ENCODE measurements around the gene HGF.

GRCh38 chr7:81736091-81736490 is 33.8 kb downstream of the HGF start:
- TF ChIP-seq CTCF (IDR thresholded peaks at IDR 0.05) (no peak), POLR2AphosphoS5 (IDR thresholded peaks at IDR 0.05) (no peak)

Measured in gastroesophageal sphincter (tissue), 3 donors.